ENCODE measurements around the gene MPC1L.
A peak's percentile ranks its signal among the peaks of the same experiment; 100 is the strongest.

MPC1L gene

GRCh38 chrX:40632199-40632598 lies 9.0 kb downstream of the MPC1L start:
- no peak for DNase-seq

- no peak for DNase-seq
Measured at GRCh38 chrX:40637687-40638086, 14.5 kb downstream of the MPC1L start.

GRCh38 chrX:40644176-40644575 lies 20.9 kb downstream of the MPC1L start:
- DNase-seq: peak; percentile 22

DNA sequence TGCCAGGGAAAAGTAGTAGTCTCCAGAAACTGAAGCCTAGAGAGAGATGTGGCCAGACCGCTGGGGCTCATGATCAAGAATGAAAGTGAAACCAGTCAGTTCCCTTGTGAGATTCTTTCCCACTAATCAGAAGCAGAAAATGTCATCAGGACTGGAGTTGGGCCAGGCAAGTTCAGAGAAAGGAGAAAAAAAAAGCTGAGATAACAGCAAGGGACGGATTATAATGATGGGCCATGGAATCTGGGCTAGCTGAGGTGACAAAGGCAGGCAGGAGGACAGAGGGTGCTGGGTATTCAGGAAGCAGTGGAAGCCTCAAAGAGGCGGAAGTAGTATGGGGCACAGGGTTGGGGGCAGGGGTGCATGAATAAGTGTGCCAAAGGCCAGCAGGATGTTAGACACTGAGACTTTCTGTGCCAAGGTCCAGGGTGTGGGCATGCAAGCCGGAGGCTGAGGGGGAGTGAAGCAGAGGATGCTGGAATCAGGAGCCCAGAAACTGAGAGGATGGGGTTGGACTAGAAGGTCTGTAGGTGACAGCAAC lies 21.7 kb downstream of the MPC1L start:
- DNase-seq: peak; percentile 70

- DNase-seq: peak; percentile 33
Measured at GRCh38 chrX:40646489-40647306, 23.5 kb downstream of the MPC1L start.

DNA sequence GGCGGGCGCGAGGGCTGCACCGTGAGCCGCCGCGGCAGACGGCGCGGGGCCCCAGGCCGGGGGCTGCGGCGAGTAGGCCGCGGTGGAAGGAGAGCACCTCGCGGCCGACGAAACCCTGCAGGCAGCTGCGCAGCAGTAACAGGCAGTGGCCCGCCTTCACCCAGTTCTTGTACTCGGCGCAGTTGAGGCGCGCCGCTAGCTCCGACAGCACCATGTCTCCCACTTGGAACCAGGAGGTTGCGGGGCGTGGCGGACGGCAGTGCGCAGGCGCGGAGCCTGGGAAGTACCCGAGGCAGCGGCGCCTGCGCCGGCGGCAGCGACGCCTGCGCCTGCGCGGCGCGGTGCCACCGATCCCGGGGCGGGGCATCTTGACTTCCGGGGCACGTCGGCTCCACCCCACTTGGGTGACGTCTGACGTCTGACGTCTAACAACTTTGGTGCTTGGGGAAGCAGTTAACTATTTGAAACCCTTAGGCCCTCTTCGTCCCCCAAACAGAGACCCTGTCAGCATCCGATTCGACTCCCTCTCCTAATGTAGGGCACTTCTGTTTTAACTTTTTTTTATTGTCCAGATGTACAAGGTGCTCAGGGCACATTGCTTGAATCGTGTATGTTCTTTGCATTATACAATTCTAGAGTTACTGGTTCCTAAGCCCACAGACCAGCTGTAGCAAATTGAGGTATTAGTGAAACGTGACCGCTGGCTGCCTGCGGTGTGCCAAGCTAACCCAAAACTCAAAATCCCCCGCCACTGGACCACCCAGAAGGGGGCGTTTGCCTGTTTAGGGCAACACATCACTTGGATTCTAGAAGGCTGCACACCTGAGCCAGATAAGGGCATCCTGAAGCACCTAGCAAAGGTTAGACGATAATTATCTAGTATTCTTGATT lies 24.3 kb downstream of the MPC1L start, which contains the start of gene CXorf38:
CXorf38 (minus strand) TSS at position 255 of the 891 bp plus-strand sequence; CDS start at position 214, 41 bp downstream.
- peak; percentile 84 for DNase-seq

GRCh38 chrX:40651620-40652223 lies 28.5 kb downstream of the MPC1L start:
- DNase-seq: peak; percentile 47

GRCh38 chrX:40652664-40653063 lies 29.4 kb downstream of the MPC1L start:
- DNase-seq: no peak

DNA sequence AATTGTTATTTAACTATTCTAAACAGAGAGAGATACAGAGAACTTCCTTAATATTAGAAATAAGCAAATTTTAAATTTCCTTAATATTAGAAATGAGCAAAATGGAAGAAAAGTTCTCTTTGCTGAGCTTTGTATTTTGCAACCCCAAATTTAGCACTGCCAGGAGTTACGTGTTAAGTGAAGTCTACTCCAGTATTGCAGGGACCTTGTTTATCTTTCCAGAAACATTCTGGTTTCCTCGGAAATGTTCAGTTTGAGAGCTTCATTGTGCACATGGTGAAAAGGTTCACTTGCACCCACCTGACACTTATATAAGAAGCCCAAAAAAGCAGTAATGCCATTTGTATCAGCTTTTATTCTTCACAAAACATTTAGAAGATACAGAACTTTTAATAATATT lies 30.3 kb downstream of the MPC1L start:
- DNase-seq: no peak

- no peak for DNase-seq
Measured at GRCh38 chrX:40660381-40660780, 37.2 kb downstream of the MPC1L start.

- DNase-seq: no peak
Measured at GRCh38 chrX:40661489-40661888, 38.3 kb downstream of the MPC1L start.

DNA sequence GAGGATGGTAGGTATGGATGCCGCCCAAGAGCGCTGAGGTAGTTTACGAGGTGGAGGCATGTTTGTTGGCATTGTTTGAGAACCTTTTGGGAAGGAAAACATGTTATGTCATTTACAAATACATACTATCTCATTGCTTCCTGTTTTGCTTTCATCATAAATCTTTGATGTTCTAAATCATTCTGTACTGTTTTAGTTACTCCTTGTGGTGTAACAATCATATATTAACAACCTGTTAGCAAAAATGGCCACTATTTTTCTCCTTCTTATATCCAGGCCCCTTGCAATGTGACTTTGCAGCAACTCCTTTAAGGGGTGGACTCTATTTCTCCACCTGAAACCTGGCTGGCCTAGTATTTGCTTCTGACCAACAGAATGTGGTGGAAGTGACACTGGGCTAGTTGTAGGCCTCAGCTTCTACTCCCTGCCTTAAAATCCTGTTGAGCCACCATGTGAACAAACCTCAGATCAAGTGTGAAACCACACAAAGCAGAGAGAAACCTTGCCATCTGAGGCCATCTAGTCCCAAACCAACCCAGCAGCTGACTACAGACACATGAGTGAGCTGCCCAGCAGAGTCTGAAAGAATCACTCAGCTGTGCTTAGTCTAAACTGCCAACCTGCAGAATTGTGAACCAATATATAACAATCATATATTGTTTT lies 40.0 kb downstream of the MPC1L start:
- no peak for DNase-seq

DNA sequence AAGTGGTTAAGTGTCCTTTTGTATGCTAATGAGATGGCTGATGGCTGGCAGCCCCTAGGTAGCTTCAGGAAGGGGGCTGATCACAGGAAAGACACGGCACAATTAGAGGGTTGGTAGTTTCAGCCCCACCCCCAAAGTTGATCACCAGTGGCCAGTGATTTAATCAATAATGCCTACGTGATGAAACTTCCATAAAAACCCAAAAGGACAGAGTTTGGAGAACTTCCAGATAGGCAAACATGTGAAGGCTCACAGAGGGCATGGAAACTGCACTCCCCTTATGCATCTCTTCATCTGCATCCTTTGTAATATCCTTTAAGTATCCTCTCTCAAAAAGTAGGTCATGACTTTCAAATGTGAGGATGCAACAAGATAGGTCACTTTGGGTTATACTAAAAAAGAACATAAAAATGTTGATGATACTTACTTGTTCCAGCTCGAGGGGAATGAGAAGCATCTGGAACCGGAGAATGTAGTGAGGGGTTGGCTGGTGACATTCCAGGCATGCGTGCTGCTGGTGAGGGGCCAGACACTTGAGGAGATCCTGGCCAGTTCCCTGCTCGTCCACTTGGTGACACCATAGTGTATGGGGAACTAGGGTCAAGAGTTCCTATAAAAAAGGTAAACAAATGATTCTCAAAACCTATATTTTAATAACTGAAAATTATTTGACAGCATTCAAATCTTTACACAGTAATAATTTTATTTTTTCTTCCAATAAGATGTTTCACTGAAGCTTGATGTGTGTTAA lies 40.8 kb downstream of the MPC1L start:
- DNase-seq: peak; percentile 23

GRCh38 chrX:40671126-40671525 lies 47.9 kb downstream of the MPC1L start:
- DNase-seq: no peak

Measured in EL (cell line).